ENCODE measurements around the gene ZSCAN18. TPM values are rescaled to one million over a fixed set of nuclear protein-coding genes. Genes with fewer than 3 reads are reported as not detected.

The ZSCAN18 gene
- total and polyA plus RNA-seq, 2 donors (not counting 3 experiments of a cell fraction or from before 2014, with no cell fraction given): 15.8 to 17.3 TPM

- no TSS peak for BruUV-seq (replicated peaks)
- dilution Hi-C loops (cut with MboI; ENCODE audit: extremely low pct_ligation_motif_present, low sequenced_read_pairs) (no loop called here), intact Hi-C loops (cut with micrococcal nuclease) (no loop called here)
- ChIA-PET POLR2A (no interaction called here), CTCF (no interaction called here)
- Histone ChIP-seq H3K4me2 (ENCODE audit: insufficient read depth, low read length) (no peak overlapping the region), H3K27me3 (ENCODE audit: control insufficient read depth in 2 of 2, insufficient read depth in 2 of 2, low read length in 2 of 2) (no peaks in the 10 kb centered on the region), H3K79me2 (ENCODE audit: control insufficient read depth, insufficient read depth, low read length) (no peaks in the 10 kb centered on the region), H3K4me1 (ENCODE audit: control insufficient read depth, extremely low read depth, insufficient read depth, low read length) (no peaks in the 10 kb centered on the region), H3K36me3 (ENCODE audit: control insufficient read depth in 2 of 2, extremely low read depth in 1 of 2, insufficient read depth in 2 of 2, low read length in 2 of 2) (no peaks in the 10 kb centered on the region), H3K27ac (ENCODE audit: insufficient read depth, low read depth, low read length) (no peak overlapping the region), H2AFZ (ENCODE audit: low read depth, low read length) (no peak overlapping the region), H3K9me1 (replicated peaks; ENCODE audit: control insufficient read depth, extremely low read depth, insufficient read depth, low read length) (no peaks in the 10 kb centered on the region), H4K20me1 (replicated peaks; ENCODE audit: control insufficient read depth, extremely low read depth, insufficient read depth, low read length) (no peaks in the 10 kb centered on the region), H3K4me3 (replicated peaks in 1 of 3; ENCODE audit: insufficient read depth in 1 of 3, low read depth in 1 of 3, low read length in 3 of 3) (no peak overlapping the region), H3K9ac (replicated peaks; ENCODE audit: extremely low read depth, insufficient read depth, low read length) (no peak overlapping the region), H3K9me3 (replicated peaks; ENCODE audit: control insufficient read depth, insufficient read depth, low read length) (peaks cover 9% of the 10 kb centered on the region)
- TF ChIP-seq POLR2A (IDR thresholded peaks at IDR 0.05; ENCODE audit: low read depth, low read length): no peak
- TF ChIP-seq EZH2 (IDR thresholded peaks at IDR 0.05; ENCODE audit: borderline replicate concordance, low read depth, low read length, severe bottlenecking): no peak
- no peak for TF ChIP-seq JUN (IDR thresholded peaks at IDR 0.05; ENCODE audit: borderline replicate concordance, insufficient read depth, insufficient read length, low read depth)
- TF ChIP-seq POLR2AphosphoS5 (IDR thresholded peaks at IDR 0.05; ENCODE audit: insufficient read depth, low read depth, low read length): no peak
- TF ChIP-seq GATA2 (IDR thresholded peaks at IDR 0.05; ENCODE audit: insufficient read depth, insufficient read length, low read depth, low read length): no peak
- no peak for TF ChIP-seq MYC (IDR thresholded peaks at IDR 0.05; ENCODE audit: low read depth, low read length)
- TF ChIP-seq FOS (IDR thresholded peaks at IDR 0.05; ENCODE audit: borderline replicate concordance, insufficient read depth, low read length): no peak
- TF ChIP-seq MAX (IDR thresholded peaks at IDR 0.05; ENCODE audit: insufficient read depth, insufficient read length): no peak
- TF ChIP-seq CTCF (IDR thresholded peaks at IDR 0.05; ENCODE audit: extremely low read depth in 1 of 2, insufficient read depth in 1 of 2, low read depth in 1 of 2, low read length in 2 of 2): no peak
- FAIRE-seq (no peak), DNase-seq (ENCODE audit: low read depth, low spot score) (no peak)
Observed at GRCh38 chr19:58063712-58064111, 34.3 kb downstream of the ZSCAN18 start.
